Dermis microvascular lymphatic vessel endothelial cell (primary cell): ENCODE measurements around the gene CYB5B. TPM values are rescaled to one million over a fixed set of nuclear protein-coding genes. Genes with fewer than 3 reads are reported as not detected.
A peak's percentile ranks its signal among the peaks of the same experiment; 100 is the strongest.
"Not testable (repeated sequence)": the region's sequence is repeated elsewhere in the genome, so short reads cannot be mapped to it uniquely, and the experiment has no call there.

Experiments used
- DNase-seq, 2 donors: peaks; one replicate each; pipeline versions ENCODE4 v3.0.0 to v3.0.0-alpha.2; 2010; ENCODE audit warnings: low read depth in 2 of 2
- total RNA-seq: library from RNA; depleted of rRNA; stranded (reverse); fragments of >200 nt; gene quantifications from 2 replicates; pipeline ENCODE4 v1.2.1, GENCODE V29; 2014

Gene CYB5B
- total RNA-seq, 1 donor from 2014 or later, result 92.6 TPM

DNA sequence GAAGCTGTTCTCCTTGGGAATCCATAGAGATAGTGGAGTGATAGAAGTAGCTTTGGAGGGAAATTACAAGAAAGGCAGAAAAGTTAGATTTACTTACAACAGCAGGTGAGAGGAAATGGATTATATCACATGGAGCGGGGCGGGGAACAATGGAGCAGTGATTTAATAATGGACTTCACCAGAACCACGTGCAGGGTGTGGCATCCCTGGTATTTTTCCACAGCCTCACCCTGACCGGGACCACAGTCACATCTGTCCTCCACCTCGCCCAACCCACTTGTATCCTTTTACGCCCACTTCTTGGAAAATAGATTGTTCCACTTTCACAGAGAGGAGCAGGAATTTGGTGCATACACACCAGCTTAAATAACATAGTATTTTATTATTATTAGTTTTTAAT lies 15.9 kb upstream of the CYB5B start:
- DNase-seq, result peak in 1 of 2 donors; percentile 48

DNA sequence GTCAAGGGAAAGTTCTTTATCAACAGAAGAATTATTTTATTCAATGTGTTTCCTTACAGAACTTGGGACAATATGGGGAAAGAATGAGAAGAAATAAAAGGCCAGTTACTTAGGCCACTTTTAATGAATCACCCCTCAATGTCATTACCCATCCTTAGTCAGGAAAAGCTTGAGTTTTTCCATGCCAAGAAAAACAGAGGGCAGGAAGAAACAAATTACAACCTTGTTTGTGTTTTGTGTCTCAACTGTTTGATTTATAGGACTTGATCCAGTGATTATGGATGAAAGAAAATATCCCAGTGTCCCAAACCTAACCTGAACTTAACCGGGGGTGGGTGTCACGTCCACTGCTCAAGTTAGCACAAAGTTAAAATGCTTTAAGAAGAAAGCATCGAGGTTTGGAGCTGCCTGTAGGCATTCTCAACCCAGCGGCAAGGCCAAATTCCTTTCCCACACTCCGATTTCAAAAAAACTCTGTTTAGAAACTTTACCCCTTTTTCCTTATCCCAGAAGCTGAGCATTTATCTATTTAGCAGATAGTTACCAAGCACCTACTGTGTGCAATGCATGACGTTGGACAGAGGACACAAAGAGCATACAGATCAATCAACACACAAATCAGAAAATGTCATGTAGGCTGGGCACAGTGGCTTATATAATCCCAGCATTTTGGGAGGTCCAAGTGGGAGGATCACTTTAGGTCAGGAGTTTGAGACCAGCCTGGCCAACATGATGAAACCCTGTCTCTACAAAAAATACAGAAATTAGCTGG lies 14.0 kb upstream of the CYB5B start:
- peak in 1 of 2 donors; percentile 95 for DNase-seq

DNA sequence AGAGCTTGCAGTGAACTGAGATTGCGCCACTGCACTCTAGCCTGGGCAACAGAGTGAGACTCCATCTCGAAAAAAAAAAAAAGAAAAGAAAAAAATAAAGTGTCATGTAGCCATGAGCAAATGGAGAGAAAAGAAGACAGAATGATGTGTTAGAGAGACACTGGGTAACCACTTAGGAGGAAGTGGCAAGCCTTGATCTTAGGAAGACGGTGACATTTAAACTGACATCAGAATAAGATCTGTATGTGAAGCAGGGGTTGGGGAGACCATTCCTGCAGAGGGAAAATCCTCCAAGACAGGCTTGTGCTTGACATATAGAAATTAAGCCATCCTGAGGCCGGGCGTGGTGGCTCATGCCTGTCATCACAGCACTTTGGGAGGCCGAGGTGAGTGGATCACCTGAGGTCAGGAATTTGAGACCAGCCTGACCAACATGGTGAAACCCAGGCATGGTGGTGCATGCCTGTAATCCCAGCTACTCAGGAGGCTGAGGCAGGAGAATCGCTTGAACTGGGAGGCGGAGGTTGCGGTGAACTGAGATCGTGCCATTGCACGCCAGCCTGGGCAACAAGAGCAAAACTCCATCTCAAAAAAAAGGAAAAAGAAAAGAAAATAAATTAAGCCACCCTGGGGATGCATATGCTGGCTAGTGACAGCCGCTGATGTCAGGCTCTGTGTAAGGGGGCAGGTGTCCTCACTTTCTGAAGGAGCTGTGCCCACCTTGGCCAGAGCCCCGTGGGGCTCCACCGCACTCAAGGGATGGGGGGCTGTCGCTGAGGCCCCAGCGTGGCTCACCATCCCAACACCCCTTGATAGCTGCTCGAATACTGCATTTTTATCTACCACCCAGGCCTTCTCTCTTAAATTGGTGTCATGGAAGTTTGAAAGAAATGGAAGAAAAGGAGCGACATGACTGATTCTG lies 13.1 kb upstream of the CYB5B start:
- no peak for DNase-seq

DNA sequence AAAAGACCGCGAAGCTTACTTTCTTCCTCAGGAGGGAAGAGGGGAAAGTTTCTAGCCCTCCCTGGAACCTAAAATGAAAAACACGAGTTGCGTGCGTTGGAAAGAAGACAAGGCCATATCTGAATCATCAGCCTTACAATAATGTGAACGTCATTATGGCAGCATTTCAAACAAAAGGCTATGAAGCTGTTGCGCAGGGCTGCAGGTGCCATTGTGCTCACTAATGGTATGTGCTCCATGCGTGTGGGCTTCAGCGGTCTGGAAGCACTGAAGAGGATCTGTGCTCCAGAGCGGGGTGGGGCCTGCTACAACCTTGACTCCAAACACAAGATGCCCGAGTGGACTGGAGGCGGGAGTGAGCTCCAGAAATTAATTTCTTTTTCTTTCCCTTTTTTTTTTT lies 12.1 kb upstream of the CYB5B start:
- peak; percentile 56 to 67 for DNase-seq

DNA sequence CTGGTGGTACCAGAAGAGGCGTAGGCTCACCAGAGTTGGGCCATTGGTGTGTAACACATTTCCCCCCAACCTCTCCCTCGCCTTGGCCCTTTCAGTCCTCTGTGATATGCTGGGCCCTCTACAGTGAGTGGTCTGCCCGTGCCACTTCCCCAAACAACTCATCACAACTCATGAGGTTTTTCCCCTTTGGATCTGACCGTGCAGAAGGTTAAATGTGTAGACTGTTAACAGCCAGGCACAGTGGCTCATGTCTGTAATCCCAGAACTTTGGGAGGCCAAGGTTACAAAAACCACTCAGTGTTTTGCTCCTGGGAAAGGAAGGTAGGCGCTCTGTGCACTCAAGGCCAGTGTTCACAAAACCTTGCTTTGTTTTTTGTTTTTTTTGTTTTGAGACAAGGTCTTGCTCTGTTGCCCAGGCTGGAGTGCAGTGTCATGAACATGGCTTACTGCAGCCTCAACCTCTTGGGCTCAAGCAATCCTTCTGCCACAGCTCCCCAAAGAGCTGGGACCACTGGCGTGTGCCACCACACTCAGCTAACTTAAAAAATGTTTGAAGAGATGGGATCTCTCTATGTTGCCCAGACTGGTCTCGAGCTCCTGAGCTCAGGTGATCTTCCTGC lies 11.3 kb upstream of the CYB5B start:
- DNase-seq, result no peak

DNA sequence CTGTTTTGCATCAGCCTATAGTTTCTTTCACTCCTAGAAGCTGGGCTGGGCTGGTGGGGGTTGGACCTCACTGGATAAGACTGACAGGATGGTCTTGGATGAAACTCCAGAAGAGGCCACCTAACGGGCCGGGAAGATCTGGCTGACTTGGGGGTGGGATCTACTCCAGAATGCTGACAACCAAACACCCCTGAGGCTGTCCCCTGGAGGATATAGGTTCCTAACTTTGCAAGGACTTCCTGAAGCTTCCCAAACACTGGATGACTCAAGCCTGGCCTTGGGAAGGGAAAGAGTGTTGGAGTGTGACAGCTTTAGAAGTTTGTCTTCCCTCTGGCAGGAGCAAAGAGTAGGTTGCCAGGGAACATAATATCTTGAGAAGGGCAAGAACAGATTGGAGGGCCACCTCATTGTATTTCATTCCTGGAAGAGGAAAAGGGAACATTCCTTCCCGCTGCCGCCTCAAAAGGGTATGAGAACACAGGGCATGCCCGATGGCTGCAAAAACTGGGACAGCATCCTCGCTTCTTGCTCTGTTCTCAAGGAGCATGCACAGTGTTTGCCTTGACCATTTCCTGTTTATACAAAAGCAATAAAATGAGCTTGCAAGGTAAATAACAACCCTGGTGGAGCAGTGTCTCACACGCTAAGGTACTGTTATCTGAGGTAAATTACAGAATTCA lies 6.8 kb upstream of the CYB5B start:
- no peak for DNase-seq

DNA sequence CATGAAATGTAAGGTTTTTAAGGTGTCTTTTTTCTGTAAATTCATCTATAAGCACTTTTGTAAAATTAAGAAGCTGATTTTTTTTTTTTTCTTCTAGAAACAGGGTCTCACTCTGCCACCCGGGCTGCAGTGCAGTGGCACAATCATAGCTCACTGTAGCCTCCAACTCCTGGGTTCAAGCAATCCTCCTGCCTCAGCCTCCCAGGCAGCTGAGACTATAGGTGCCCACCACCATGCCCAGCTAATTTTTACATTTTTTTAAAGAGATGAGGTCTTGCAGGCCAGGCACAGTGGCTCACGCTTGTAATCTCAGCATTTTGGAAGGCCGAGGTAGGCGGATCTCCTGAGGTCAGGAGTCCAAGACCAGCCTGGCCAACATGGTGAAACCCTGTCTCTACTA lies 4.5 kb upstream of the CYB5B start:
- DNase-seq, result no peak

DNA sequence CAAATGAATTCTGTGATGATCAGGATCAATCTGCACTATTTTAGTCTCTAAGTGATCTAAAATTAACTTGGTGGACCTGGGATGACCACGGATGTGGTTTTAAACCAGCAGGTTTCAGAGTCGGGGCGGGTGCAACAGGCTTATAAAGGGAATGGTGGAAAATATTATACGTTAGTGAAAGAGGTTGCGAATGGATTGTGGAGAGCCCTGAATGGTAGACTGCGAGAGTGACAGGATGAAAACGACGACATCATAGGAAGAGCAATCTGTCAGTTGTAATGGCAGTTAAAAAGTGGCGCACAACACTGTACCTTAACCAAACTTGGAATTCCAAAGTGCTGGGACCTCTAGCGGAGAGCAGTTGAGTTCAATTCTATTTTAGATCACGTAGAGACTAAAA lies 1.2 kb upstream of the CYB5B start:
- no peak for DNase-seq

DNA sequence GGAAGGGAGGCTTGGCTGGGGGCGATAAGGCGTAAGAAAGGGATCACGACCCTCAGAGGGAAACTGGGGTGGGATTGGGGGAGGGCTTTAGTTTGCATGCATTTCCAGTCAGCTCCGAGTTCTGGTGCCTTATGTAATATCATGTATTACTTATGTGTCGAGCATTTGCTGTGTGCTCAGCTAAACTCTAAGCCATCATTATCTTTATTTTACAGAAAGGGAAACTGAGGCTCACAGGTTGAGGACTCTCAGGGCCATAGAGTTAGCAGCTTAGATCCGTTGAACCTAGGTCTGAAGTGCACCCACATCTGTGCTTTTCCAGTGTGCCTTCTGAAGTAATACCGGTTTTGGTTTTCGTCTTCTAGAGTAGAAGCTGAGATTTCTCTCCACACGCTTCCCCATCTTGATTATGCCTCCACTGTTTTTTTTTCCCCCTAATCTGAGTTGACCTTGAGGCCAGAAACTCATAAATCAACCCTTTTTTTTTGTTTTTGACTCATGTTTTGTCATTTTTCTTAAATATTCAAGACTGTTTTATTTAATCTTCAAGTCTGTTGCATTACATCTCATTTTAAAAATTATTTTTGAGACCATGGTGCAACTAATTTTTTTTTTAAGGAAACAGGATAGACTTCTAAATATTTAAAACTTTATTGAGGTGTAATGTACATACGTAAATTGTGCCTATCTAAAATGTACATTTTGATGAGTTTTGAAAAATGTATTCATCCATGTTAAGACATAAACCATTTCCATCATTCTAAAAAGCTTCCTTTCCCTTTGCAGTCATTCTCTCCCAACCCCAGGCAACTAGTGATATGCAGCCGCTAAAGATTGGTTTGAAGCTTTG lies 741 bp downstream of the CYB5B start:
- DNase-seq, result no peak

DNA sequence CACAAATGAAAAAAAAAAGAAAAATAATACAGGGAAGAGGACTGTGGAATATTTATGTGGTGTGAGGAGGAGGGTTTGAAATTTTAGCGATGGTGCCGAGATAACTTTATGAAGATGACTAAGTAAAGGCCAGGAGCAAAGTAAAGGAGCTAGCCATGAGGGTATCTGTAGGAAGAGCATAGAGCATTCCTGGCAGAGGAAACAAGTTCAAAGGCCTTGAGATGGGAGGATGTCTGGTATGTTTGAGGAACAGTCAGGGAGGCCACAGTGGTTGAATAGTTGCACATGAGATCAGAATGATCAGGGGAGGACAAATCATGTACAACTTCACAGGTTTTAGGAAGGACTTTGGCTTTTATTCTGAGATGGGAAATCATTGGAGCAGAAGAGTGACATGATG lies 4.2 kb downstream of the CYB5B start:
- DNase-seq, result no peak

DNA sequence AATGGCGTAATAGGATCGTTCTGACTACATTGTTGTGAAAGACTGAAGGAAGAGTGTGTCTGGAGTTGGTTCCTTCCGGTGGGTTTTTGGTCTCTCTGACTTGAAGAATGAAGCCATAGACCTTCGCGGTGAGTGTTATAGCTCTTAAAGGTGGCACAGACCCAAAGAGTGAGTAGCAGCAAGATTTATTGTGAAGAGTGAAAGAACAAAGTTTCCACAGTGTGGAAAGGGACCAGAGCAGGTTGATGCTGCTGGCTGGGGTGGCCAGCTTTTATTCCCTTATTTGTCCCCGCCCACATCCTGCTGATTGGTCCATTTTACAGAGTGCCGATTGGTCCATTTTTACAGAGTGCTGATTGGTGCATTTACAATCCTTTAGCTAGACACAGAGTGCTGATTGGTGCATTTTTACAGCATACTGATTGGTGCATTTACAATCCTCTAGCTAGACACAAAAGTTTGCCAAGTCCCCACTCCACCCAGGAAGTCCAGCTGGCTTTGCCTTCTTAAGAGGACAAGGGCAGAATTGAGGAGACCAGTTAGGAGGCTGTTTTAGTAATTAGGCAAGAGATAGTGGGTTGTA lies 4.7 kb downstream of the CYB5B start:
- DNase-seq, result not testable (repeated sequence)

DNA sequence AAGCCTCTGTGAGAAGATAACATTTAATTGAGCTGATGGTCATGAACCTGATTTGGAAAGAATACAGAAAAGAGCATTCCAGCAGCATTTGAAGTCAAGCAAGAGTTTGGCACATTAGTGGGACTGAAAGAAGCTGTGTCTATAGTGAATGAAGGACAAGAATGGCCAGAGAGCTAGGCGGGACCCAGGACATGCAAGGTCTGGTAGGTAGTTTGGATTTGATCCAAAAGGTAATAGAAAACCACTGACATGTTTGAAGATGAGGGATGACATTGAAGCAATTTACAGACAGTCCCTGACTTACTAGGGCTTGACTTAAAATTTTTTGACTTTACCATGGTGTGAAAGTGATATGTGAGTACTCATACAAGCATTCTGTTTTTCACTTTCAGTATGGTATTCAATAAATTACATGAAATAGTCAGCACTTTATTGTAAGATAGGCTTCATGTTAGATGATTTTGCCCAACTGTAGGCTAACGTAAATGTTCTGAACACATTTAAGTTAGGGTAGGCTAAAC lies 7.6 kb downstream of the CYB5B start:
- no peak for DNase-seq

DNA sequence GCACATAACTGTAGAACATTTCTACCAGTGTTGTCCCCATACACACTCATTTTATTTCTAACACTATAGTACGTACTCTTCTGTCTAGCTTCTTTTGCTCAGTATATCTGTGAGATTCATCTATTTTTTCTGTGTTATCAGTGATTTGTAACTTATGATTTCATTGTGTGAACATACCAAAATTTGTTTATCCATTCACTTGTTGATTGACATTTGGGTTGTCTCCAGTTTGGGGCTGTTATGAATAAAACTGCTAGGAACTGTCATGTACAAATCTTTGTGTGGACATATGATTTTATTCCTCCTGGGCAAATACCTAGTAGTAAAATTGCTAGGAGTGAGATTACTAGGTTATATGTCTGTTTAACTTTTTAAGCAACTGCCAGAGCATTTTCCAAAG lies 9.6 kb downstream of the CYB5B start:
- peak in 1 of 2 donors; percentile 34 for DNase-seq

DNA sequence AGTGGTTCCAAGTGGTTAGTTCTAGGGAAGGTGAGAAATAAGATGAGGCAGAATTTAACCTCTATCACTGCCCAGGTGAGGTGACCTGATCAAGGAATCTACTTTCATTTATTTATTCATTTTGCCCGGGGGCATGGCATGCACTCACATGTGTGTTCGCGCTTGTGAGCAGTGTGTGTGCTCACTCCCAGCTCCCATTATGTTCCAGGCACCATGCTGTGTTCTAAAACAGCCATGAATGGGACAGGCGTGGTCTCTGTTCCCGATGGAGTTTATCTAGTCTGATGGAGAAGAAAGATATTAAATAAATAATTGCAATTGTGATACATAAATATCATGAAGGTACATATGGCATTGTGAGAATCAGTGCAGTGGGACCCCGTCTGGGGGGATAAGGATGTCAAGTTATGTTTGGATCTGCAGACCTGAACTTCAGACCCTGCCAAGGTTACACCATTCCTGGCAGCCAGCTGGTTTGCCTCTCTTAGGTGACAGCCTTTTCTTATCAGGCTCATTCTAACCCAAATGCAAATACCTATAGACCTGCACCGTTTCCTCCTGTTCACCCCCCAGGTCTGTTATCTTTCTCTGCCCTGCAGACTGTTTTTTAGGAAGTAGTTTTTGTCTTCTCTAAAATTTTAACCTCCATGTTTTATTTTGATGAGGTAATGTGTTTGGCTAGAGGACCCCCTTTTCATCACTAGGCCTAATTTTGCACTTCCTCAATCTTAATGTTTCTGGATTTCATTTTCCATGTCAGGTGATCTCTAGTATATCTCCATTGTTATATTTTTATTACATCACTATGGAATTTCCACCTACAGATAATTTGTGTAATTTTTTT lies 11.8 kb downstream of the CYB5B start:
- DNase-seq, result peak; percentile 45 to 50

DNA sequence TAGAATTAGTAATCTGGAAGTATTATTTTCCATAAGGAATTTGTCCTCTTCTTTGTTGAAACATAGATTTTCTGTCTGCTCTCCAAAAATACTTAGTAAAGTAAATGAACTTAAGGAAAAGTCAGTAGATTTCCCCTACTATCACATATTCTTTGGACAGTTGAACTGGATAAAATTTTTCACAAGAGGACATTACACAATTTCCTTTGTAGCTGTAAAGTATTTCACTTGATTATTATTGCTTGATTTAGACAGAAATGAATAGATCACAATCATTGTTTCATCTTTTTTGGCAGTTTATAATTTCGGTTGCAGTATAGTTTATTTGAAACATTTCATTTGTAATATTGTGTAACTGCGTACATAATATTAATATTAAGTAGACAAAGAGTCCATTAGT lies 12.5 kb downstream of the CYB5B start:
- DNase-seq, result peak in 1 of 2 donors; percentile 16

DNA sequence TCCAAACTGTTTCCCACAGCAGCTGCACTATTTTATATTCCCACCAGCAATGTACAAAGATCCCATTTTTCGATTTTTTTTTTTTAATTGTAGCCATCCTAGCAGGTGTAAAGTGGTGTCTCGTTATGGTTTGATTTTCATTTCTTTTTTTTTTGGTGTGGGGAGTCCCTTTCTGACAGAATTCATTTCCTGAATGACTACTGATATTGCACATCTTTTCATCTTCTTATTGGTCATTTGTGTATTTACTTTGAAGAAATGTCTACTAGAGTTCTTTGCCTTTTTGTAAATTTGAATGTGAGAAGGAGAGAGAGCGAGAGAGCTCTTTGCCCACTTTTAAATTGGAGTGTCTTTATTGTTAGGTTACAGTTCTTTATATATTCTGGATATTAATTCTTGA lies 14.0 kb downstream of the CYB5B start:
- DNase-seq, result no peak

DNA sequence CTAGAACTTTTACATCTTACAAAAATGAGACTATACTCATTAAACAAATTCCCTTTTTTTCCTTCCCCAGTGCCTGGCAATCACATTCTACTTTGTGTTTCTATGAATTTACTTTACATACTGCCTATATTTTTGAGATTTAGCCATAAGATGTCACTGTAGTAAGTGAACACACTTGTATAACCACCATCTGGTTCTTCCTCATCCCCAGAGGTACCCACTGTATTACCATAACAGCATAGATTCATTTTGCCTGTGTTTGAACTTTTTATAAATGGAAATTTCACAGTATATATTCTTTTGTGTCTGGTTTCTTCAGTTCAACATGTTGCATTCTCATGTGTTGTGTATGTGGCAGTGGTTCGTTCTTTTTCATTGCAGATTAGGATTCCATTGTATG lies 15.8 kb downstream of the CYB5B start:
- DNase-seq, result no peak

DNA sequence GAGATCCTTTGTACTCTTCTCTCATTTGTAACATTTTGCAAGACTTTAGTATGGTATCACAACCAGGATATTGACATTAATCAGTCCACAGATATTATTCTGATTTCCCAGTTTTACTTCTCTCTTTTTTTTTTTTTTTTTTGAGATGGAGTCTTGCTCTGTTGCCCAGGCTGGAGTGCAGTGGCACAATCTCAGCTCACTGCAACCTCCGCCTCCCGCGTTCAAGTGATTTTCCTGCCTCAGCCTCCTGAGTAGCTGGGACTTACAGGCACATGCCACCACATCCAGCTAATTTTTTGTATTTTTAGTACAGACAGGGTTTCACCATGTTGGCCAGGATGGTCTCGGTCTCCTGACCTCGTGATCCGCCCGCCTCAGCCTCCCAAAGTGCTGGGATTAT lies 16.6 kb downstream of the CYB5B start:
- not testable (repeated sequence) for DNase-seq
